ENCODE measurements around the gene DPAGT1. TPM values are rescaled to one million over a fixed set of nuclear protein-coding genes. Genes with fewer than 3 reads are reported as not detected.
"Not testable (repeated sequence)": the region's sequence is repeated elsewhere in the genome, so short reads cannot be mapped to it uniquely, and the experiment has no call there.

Gene DPAGT1
- polyA plus RNA-seq, 2 donors = 16.5 to 21.5 TPM

DNA sequence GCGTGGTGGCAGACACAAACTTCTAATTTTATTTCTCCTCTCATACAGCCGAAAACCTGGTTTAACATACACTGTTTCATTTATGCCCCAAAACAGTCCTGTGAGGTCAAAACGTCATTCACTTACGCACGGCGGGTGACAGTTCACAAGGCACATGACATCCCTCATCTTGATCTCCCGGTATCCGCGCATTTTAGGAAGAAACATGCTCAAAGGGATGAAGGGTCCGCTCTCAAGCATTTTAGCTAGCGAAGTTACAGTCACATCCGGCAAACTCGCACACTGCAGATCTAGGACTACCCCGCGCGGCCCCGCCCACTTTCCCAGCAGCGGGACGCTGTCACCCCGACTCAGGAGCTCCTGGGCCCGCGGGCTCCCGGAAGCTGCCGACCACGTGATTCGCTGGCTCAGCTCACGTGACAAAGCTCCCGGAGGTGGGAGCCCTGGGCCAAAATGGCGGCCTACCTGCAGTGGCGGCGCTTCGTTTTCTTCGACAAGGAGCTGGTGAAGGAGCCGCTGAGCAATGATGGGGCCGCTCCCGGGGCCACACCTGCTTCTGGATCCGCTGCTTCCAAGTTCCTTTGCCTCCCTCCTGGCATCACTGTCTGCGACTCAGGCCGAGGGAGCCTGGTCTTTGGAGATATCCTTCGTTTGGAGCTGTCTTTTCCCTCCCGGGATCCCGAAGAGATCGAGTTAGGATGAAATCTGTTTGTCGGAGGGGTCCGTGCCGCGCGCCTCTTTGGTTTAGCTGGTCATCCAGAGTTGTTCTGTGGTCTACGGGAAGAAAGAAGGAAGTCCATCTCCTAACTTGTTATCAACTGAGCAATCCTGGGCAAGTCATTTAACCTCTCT is 34.1 kb downstream of the DPAGT1 start, which contains the start of gene VPS11:
Gene VPS11, plus strand, starts transcription at position 448 of the 852 bp plus-strand sequence. Its CDS starts 6 bp downstream, at position 454.
- 0 to 1% methylated on average over 49 of the region's 49 CpGs for WGBS, 2 donors
- Histone ChIP-seq H3K4me1 (ENCODE audit: control insufficient read depth in 2 of 2, insufficient read depth in 2 of 2, low read length in 1 of 2) (peaks cover 2 to 4% of the 10 kb centered on the region in 2 donors), H3K27ac (ENCODE audit: low read depth in 2 of 2, low read length in 1 of 2) (peak within 1 kb of the TSS; percentile 88 to 96)

DNA sequence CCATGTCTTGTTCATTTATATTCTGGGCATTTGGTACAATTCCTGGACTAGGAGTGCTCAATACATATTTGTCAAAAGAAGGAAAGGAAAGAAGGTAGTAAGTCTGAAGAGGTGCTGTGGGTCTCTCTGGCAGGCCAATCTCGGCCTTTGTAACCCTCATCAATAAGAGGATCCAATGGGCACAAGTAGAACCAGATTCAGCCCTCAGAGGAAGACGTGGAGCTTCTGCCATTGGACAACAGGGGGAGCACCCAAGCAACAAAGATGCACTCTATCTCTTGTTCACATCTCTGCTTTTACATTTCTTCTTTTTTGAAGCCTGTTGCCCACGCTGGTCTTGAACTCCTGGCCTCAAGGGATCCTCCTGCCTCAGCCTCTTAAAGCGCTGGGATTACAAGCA is 36.3 kb downstream of the DPAGT1 start:
- H3K27ac ChIP-seq (ENCODE audit: low read depth in 2 of 2, low read length in 1 of 2) = no peak overlapping the region
- no peaks in the 10 kb centered on the region for H3K27me3 ChIP-seq (ENCODE audit: control insufficient read depth in 1 of 2, insufficient read depth in 2 of 2, low read length in 2 of 2)
- WGBS, 2 donors = 56 to 57% methylated on average over 4 of the region's 4 CpGs

More for the DNA sequence above, 34.1 kb downstream of the DPAGT1 start, which contains the start of gene VPS11:
- H3K36me3 ChIP-seq (ENCODE audit: control insufficient read depth in 2 of 2, insufficient read depth in 2 of 2, low read length in 1 of 2) = peaks cover 0 to 10% of the 10 kb centered on the region in 2 donors
- peak within 1 kb of the TSS; percentile 71 to 98 for H3K4me3 ChIP-seq (ENCODE audit: low read depth in 1 of 2, low read length in 2 of 2)
- H3K9me3 ChIP-seq (ENCODE audit: control insufficient read depth in 2 of 2, insufficient read depth in 1 of 2, low read depth in 1 of 2, low read length in 1 of 2) = no peaks in the 10 kb centered on the region
- H3K27me3 ChIP-seq (ENCODE audit: control insufficient read depth in 1 of 2, insufficient read depth in 2 of 2, low read length in 2 of 2) = no peaks in the 10 kb centered on the region

DNA sequence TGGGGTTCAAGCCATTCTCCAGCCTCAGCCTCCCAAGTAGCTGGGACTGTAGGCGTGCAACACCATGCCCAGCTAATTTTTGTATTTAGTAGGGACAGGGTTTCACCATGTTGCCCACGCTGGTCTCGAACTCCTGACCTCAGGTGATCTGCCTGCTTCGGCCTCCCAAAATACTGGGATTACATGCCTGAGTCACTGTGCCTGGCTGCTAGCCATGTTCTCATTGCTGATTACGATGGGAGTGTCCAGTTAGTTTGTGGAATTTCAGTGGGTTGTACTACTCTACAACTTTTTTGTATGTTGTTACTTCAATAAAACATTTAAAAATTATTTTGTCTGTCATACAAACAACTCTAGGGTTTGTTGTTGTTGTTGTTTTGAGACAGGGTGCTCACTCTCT is 38.9 kb downstream of the DPAGT1 start:
- Histone ChIP-seq H3K4me3 (ENCODE audit: low read depth in 1 of 2, low read length in 2 of 2) (no peak overlapping the region), H3K36me3 (ENCODE audit: control insufficient read depth in 2 of 2, insufficient read depth in 2 of 2, low read length in 1 of 2) (no peaks in the 10 kb centered on the region), H3K9me3 (ENCODE audit: control insufficient read depth in 2 of 2, insufficient read depth in 1 of 2, low read depth in 1 of 2, low read length in 1 of 2) (no peaks in the 10 kb centered on the region), H3K4me1 (ENCODE audit: control insufficient read depth in 2 of 2, insufficient read depth in 2 of 2, low read length in 1 of 2) (peaks cover 0 to 2% of the 10 kb centered on the region in 2 donors), H3K27ac (ENCODE audit: low read depth in 2 of 2, low read length in 1 of 2) (no peak overlapping the region), H3K27me3 (ENCODE audit: control insufficient read depth in 1 of 2, insufficient read depth in 2 of 2, low read length in 2 of 2) (no peaks in the 10 kb centered on the region)
- WGBS, 2 donors = 58 to 60% methylated on average over 5 of the region's 5 CpGs

More for the DNA sequence above, 36.3 kb downstream of the DPAGT1 start:
- Histone ChIP-seq H3K9me3 (ENCODE audit: control insufficient read depth in 2 of 2, insufficient read depth in 1 of 2, low read depth in 1 of 2, low read length in 1 of 2) (no peaks in the 10 kb centered on the region), H3K4me1 (ENCODE audit: control insufficient read depth in 2 of 2, insufficient read depth in 2 of 2, low read length in 1 of 2) (peaks cover 2 to 4% of the 10 kb centered on the region in 2 donors), H3K4me3 (ENCODE audit: low read depth in 1 of 2, low read length in 2 of 2) (no peak overlapping the region), H3K36me3 (ENCODE audit: control insufficient read depth in 2 of 2, insufficient read depth in 2 of 2, low read length in 1 of 2) (peaks cover 0 to 3% of the 10 kb centered on the region in 2 donors)

DNA sequence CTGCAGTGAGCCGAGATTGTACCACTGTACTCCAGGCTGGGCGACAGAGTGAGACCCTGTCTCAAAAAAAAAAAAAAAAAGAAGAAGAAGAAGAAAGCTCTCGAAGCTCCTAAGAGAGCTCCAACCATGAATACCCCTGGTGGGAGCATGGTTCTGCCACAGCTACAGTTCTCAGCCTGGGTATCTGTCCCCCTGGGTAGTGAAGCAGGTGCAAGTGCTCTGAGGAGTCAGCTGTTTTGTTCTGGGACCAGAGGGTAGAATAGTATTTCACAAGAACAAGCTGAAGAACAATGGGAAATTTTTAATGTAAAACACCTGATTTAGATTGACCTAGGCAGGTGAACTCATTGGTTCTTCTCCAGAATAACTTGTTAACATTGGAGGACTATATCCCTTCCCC is 40.4 kb downstream of the DPAGT1 start:
- H3K4me1 ChIP-seq (ENCODE audit: control insufficient read depth in 2 of 2, insufficient read depth in 2 of 2, low read length in 1 of 2) = no peaks in the 10 kb centered on the region
- H3K9me3 ChIP-seq (ENCODE audit: control insufficient read depth in 2 of 2, insufficient read depth in 1 of 2, low read depth in 1 of 2, low read length in 1 of 2) = no peaks in the 10 kb centered on the region
- no peak overlapping the region for H3K27ac ChIP-seq (ENCODE audit: low read depth in 2 of 2, low read length in 1 of 2)
- no peaks in the 10 kb centered on the region for H3K27me3 ChIP-seq (ENCODE audit: control insufficient read depth in 1 of 2, insufficient read depth in 2 of 2, low read length in 2 of 2)
- 85 to 93% methylated on average over 3 of the region's 3 CpGs for WGBS, 2 donors
- H3K36me3 ChIP-seq (ENCODE audit: control insufficient read depth in 2 of 2, insufficient read depth in 2 of 2, low read length in 1 of 2) = no peaks in the 10 kb centered on the region
- no peak overlapping the region for H3K4me3 ChIP-seq (ENCODE audit: low read depth in 1 of 2, low read length in 2 of 2)

DNA sequence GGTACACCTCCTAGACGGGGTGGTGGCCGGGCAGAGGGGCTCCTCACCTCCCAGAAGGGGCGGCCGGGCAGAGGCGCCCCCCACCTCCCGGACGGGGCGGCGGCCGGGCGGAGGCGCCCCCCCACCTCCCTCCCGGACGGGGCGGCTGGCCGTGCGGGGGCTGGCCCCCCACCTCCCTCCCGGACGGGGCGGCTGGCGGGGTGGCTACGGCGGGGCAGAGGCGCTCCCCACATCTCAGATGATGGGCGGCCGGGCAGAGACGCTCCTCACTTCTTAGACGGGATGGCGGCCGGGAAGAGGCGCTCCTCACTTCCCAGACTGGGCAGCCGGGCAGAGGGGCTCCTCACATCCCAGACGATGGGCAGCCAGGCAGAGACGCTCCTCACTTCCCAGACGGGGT is 42.5 kb downstream of the DPAGT1 start:
- H3K4me3 ChIP-seq (ENCODE audit: low read depth in 1 of 2, low read length in 2 of 2); H3K27me3 ChIP-seq (ENCODE audit: control insufficient read depth in 1 of 2, insufficient read depth in 2 of 2, low read length in 2 of 2); H3K27ac ChIP-seq (ENCODE audit: low read depth in 2 of 2, low read length in 1 of 2); H3K9me3 ChIP-seq (ENCODE audit: control insufficient read depth in 2 of 2, insufficient read depth in 1 of 2, low read depth in 1 of 2, low read length in 1 of 2); H3K4me1 ChIP-seq (ENCODE audit: control insufficient read depth in 2 of 2, insufficient read depth in 2 of 2, low read length in 1 of 2): not testable (repeated sequence)
- H3K36me3 ChIP-seq (ENCODE audit: control insufficient read depth in 2 of 2, insufficient read depth in 2 of 2, low read length in 1 of 2) = peaks cover 7 to 12% of the 10 kb centered on the region in 2 donors
- WGBS, 2 donors = 90 to 95% methylated on average over 11 to 31 of the region's 35 CpGs

DNA sequence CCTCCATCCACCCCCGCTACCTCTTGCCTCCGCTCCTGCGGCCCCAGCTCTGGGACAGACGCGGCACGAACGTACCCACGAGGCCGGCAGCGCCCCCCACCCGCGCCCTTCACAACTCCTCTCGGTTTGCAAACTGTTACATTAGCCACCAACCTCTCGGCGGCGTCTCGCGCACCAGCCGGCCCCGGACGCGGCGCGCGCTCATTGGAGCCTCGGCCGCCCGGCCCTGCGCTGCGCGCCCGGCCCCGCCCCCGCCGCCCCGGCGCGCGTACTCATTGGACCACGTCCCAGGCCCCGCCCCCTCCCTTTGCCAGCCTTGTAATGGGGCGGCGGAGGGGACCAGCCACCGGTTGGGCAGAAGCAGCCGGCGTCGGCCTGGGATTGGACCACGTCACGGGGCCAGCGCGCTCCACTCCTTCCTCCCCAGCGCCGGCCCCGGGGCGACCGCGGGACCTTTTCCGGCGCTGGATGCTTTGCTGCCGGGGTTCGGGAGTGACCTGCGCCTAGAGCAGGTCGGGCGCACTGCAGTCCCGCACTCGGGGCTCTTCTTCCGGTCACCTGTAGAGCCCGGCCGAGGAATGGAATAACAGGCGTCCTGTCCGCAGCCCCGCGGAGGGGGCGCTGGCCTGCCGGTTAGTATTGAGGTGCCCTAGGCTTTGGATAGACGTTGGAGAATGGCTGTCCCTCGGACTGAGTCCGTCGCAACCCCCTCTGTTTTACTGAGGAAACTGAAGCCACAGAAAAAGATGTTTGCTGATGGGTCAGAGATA is 44.5 kb downstream of the DPAGT1 start, which contains the start of gene HYOU1:
Gene HYOU1, minus strand, starts transcription at position 206 of the 770 bp plus-strand sequence. CDS start 1,045 bp downstream, outside the sequence.
- WGBS, 2 donors = 0 to 1% methylated on average over 64 to 79 of the region's 79 CpGs
- Histone ChIP-seq H3K36me3 (ENCODE audit: control insufficient read depth in 2 of 2, insufficient read depth in 2 of 2, low read length in 1 of 2) (peaks cover 13 to 29% of the 10 kb centered on the region in 2 donors), H3K27me3 (ENCODE audit: control insufficient read depth in 1 of 2, insufficient read depth in 2 of 2, low read length in 2 of 2) (no peaks in the 10 kb centered on the region)

DNA sequence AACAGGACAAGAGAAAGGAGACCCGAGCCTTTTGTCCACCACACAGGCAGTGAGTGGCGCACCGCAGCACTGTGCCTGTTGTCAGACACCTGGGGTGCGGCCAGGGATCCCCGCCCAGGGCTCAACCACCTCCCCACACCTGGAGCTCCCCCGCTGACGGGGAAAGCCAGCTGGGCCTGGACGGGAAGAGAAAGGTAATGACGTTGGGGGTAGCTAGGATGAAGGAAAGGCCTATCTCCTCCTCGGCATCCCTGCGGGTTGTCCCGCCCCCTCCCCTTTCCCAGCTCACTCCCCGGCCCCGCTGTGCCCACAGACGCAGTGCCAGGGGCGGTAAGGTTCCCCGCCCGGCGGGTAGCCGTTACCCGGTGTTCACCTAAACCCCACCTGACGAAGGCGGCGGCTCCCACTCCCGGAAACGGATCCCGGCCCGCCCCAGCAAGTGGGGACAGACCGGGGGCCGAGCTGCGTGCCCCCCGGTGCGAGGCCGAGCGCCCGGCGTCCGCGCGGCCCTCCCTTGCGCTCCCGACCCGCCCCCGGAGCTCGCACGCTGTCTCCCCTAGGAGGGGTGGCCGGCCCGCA is 45.1 kb downstream of the DPAGT1 start:
- 1% methylated on average over 30 to 48 of the region's 48 CpGs for WGBS, 2 donors
- H3K36me3 ChIP-seq (ENCODE audit: control insufficient read depth in 2 of 2, insufficient read depth in 2 of 2, low read length in 1 of 2) = peaks cover 19 to 36% of the 10 kb centered on the region in 2 donors
- H3K4me1 ChIP-seq (ENCODE audit: control insufficient read depth in 2 of 2, insufficient read depth in 2 of 2, low read length in 1 of 2) = peaks cover 0 to 10% of the 10 kb centered on the region in 2 donors
- H3K4me3 ChIP-seq (ENCODE audit: low read depth in 1 of 2, low read length in 2 of 2) = peak overlapping the region; percentile 85 to 92
- H3K9me3 ChIP-seq (ENCODE audit: control insufficient read depth in 2 of 2, insufficient read depth in 1 of 2, low read depth in 1 of 2, low read length in 1 of 2) = no peaks in the 10 kb centered on the region
- H3K27me3 ChIP-seq (ENCODE audit: control insufficient read depth in 1 of 2, insufficient read depth in 2 of 2, low read length in 2 of 2) = no peaks in the 10 kb centered on the region
- H3K27ac ChIP-seq (ENCODE audit: low read depth in 2 of 2, low read length in 1 of 2) = peak overlapping the region; percentile 92 to 94

More for the DNA sequence above, 44.5 kb downstream of the DPAGT1 start, which contains the start of gene HYOU1:
- peak within 1 kb of the TSS; percentile 85 to 92 for H3K4me3 ChIP-seq (ENCODE audit: low read depth in 1 of 2, low read length in 2 of 2)
- H3K4me1 ChIP-seq (ENCODE audit: control insufficient read depth in 2 of 2, insufficient read depth in 2 of 2, low read length in 1 of 2) = peaks cover 0 to 10% of the 10 kb centered on the region in 2 donors
- peak within 1 kb of the TSS; percentile 92 to 94 for H3K27ac ChIP-seq (ENCODE audit: low read depth in 2 of 2, low read length in 1 of 2)
- no peaks in the 10 kb centered on the region for H3K9me3 ChIP-seq (ENCODE audit: control insufficient read depth in 2 of 2, insufficient read depth in 1 of 2, low read depth in 1 of 2, low read length in 1 of 2)

DNA sequence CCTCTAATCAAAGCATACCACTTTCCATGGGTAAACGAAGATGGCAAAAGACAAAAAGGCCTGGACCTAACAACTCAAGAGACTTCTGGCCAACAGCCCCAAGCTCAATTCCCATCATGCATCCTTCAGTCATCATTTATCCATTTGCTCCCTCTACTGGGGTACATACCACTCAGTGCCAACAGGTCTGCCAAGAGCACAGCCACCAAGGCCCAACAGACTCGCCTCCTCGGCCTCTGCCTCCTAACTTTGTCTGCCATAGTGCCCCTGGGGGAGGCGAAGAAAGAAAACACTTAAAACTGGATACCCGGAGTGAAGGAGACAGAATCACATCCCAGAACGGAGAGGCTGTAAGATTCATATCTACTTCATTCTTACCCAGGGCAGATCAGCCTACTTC is 45.8 kb downstream of the DPAGT1 start:
- WGBS, 2 donors = 41% methylated on average over 6 of the region's 6 CpGs

DNA sequence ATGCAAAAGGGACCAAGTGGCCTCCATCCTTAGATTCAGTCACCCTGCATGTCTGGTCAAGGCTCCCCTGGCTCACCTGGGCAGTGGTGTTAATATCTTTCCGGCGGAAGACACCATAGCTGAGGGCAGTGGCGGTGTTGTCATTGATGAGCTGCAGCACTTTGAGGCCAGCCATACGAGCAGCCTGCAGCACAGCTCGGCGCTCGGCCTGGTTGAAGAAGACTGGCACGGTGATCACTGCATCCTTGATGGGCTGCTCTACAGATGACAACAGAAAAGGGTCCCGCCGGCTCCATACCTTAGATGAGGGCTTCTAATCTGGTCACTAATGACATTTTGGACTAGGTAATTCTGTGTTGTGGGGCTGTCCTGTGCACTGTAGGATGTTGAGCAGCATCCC is 47.2 kb downstream of the DPAGT1 start:
- 88 to 96% methylated on average over 10 of the region's 10 CpGs for WGBS, 2 donors
- peak overlapping the region in 1 of 2 donors; percentile 7 for H3K4me3 ChIP-seq (ENCODE audit: low read depth in 1 of 2, low read length in 2 of 2)
- H3K36me3 ChIP-seq (ENCODE audit: control insufficient read depth in 2 of 2, insufficient read depth in 2 of 2, low read length in 1 of 2) = peaks cover 24 to 48% of the 10 kb centered on the region in 2 donors
- H3K4me1 ChIP-seq (ENCODE audit: control insufficient read depth in 2 of 2, insufficient read depth in 2 of 2, low read length in 1 of 2) = peaks cover 0 to 10% of the 10 kb centered on the region in 2 donors
- no peaks in the 10 kb centered on the region for H3K9me3 ChIP-seq (ENCODE audit: control insufficient read depth in 2 of 2, insufficient read depth in 1 of 2, low read depth in 1 of 2, low read length in 1 of 2)
- H3K27me3 ChIP-seq (ENCODE audit: control insufficient read depth in 1 of 2, insufficient read depth in 2 of 2, low read length in 2 of 2) = no peaks in the 10 kb centered on the region
- H3K27ac ChIP-seq (ENCODE audit: low read depth in 2 of 2, low read length in 1 of 2) = no peak overlapping the region

More for the DNA sequence above, 45.8 kb downstream of the DPAGT1 start:
- Histone ChIP-seq H3K27ac (ENCODE audit: low read depth in 2 of 2, low read length in 1 of 2) (peak overlapping the region; percentile 92 to 94), H3K9me3 (ENCODE audit: control insufficient read depth in 2 of 2, insufficient read depth in 1 of 2, low read depth in 1 of 2, low read length in 1 of 2) (no peaks in the 10 kb centered on the region), H3K4me1 (ENCODE audit: control insufficient read depth in 2 of 2, insufficient read depth in 2 of 2, low read length in 1 of 2) (peaks cover 0 to 10% of the 10 kb centered on the region in 2 donors), H3K4me3 (ENCODE audit: low read depth in 1 of 2, low read length in 2 of 2) (peak overlapping the region; percentile 85 to 92), H3K36me3 (ENCODE audit: control insufficient read depth in 2 of 2, insufficient read depth in 2 of 2, low read length in 1 of 2) (peaks cover 19 to 41% of the 10 kb centered on the region in 2 donors), H3K27me3 (ENCODE audit: control insufficient read depth in 1 of 2, insufficient read depth in 2 of 2, low read length in 2 of 2) (no peaks in the 10 kb centered on the region)

Data from esophagus (tissue), 2 donors.